Psoas muscle (tissue), 8 donors: Measurements from ENCODE around the gene TBC1D5. TPM values are rescaled to one million over a fixed set of nuclear protein-coding genes. Genes with fewer than 3 reads are reported as not detected.

Experiments used
- ATAC-seq, 4 donors: fragments of 200-7000 bp; cut with Tn5 transposase; one replicate each; pipeline ENCODE4 v1.9.1; 2020; ENCODE audit warnings: moderate library complexity in 3 of 4, mild to moderate bottlenecking in 2 of 4
- DNase-seq, 2 donors: peaks; one replicate each; pipeline ENCODE4 v3.0.0-alpha.2; 2020
- H3K27ac ChIP-seq: fragments of 200-600 bp; one replicate; pipeline ENCODE4 v1.8.0; 2022
- H3K27me3 ChIP-seq, 3 donors: fragments of 200-600 bp in 1 of 3; one replicate each; pipeline versions ENCODE4 v1.6.1 to v1.8.0; 2013 to 2022; ENCODE audit warnings: low read length in 2 of 3, mild to moderate bottlenecking in 2 of 3, moderate library complexity in 1 of 3; ENCODE audit not compliant: insufficient read depth in 3 of 3
- H3K36me3 ChIP-seq, 2 donors: fragments of 200-600 bp in 1 of 2; one replicate each; pipeline versions ENCODE4 v1.6.1 to v1.8.0; 2013 to 2022; ENCODE audit warnings: low read depth in 1 of 2, mild to moderate bottlenecking in 1 of 2, moderate library complexity in 1 of 2; ENCODE audit not compliant: insufficient read depth in 1 of 2
- H3K4me1 ChIP-seq: fragments of 200-600 bp; one replicate; pipeline ENCODE4 v1.8.0; 2022
- H3K4me3 ChIP-seq: fragments of 200-600 bp; one replicate; pipeline ENCODE4 v1.8.0; 2022; ENCODE audit warnings: mild to moderate bottlenecking
- H3K9me3 ChIP-seq: fragments of 200-600 bp; one replicate; pipeline ENCODE4 v1.8.0; 2022
- CTCF ChIP-seq: fragments of 200-600 bp; IDR thresholded peaks from one replicate; pipeline ENCODE4 v1.8.0; 2022; ENCODE audit warnings: antibody characterized with exemption
- WGBS, 3 donors: extraction: QIAGEN DNeasy Blood & Tissue Kit; methylation state at CpG; one replicate each; pipeline versions ENCODE4 v1.1.6 to v1.1.7; 2013; 5-methylcytosine and 5-hydroxymethylcytosine counted together
- intact Hi-C, 2 donors: fragments of 100-400 bp; cut with DNase I; formaldehyde crosslinking; loops; one replicate each; pipeline versions ENCODE4 v1.11.0 to v1.14.2; 2022
- polyA plus RNA-seq, 3 donors: library from polyadenylated mRNA; stranded (reverse); fragments of 200-250 nt; gene quantifications; one replicate each; pipeline ENCODE4 v1.2.3, GENCODE V29; 2013
- total RNA-seq, 4 donors: library from RNA; stranded (reverse); fragmentation: NEBNext Ultra II Directional in 2 of 4; extraction: Animal tissue kit (Norgen Biotek cat#: 25700) in 2 of 4; gene quantifications; one replicate each; pipeline versions ENCODE4 v1.2.1 to v1.2.4, GENCODE V29; 2021 to 2023
- donor health status: healthy with polysubstance abuse.
- donor health status: DM: no; HTN: no; CAD: no; lungs with moderate emphysema.
- donor health status: Bipolar disorder and iron deficiency.
- donor health status: healthy.
- donor health status: DM: yes; HTN: yes; CAD: no.
- donor health status: DM: no; HTN: no; CAD: no.
- donor health status: DM: no; HTN: no; CAD: no.
- donor health status: DM: yes; HTN: yes; CAD: no.

The TBC1D5 gene
- total and polyA plus RNA-seq, 7 donors = 4.3 to 20.4 (median 13.3) TPM

DNA sequence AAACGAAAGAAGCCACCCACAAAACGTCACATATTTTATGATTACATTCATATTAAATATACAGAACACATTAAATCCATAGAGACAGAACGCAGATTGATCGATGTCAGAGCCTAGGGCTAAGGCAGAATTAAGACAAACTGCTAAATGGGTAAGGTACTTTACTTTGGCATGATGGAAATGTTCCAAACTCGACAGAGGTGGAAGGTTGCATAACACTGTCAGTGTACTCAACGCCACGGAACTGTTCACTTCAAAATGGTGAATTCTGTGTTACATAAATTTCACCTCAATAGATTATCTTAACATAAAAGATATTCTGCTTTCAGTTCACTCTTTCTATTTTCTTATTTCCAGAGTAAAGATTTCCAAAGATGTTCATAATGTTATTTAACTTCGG lies 158.4 kb downstream of the TBC1D5 start:
- DNase-seq (no peak), ATAC-seq (no peak)
- intact Hi-C loops = no loop called here
- H3K9me3 ChIP-seq = no peaks in the 10 kb centered on the region
- H3K27me3 ChIP-seq = no peaks in the 10 kb centered on the region
- no peak overlapping the region for H3K27ac ChIP-seq
- no peak overlapping the region for H3K4me3 ChIP-seq
- no peaks in the 10 kb centered on the region for H3K36me3 ChIP-seq
- WGBS, 3 donors = 96 to 97% (median 97%) methylated on average over 8 of the region's 8 CpGs
- no peaks in the 10 kb centered on the region for H3K4me1 ChIP-seq
- TF ChIP-seq CTCF = no peak

DNA sequence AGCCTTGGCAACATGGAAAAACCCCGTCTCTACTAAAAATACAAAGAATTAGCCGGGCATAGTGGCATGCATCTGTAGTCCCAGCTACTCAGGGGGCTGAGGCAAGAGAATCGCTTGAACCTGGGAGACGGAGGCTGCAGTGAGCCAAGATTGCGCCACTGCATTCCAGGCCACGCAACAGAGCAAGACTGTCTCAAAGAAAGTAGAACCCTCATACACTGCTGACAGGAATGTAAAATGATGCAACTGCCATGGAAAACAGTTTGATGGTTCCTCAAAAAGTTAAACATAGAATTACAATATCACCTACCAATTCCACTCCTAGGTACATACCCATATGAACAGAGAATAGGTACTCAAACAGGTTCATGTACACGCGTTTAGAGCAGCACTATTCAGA lies 158.9 kb downstream of the TBC1D5 start:
- no peaks in the 10 kb centered on the region for H3K27me3 ChIP-seq
- no peaks in the 10 kb centered on the region for H3K9me3 ChIP-seq
- no peak overlapping the region for H3K27ac ChIP-seq
- DNase-seq (no peak), ATAC-seq (no peak)
- intact Hi-C loops = no loop called here
- no peak overlapping the region for H3K4me3 ChIP-seq
- TF ChIP-seq CTCF = no peak
- 92 to 98% (median 96%) methylated on average over 8 of the region's 8 CpGs for WGBS, 3 donors
- H3K4me1 ChIP-seq = no peaks in the 10 kb centered on the region
- no peaks in the 10 kb centered on the region for H3K36me3 ChIP-seq

GRCh38 chr3:17581421-17582080 lies 160.9 kb downstream of the TBC1D5 start:
- no peaks in the 10 kb centered on the region for H3K4me1 ChIP-seq
- H3K4me3 ChIP-seq = no peak overlapping the region
- intact Hi-C loops = no loop called here
- no peak for ATAC-seq
- TF ChIP-seq CTCF = no peak
- WGBS, 3 donors = 91 to 97% (median 96%) methylated on average over 4 of the region's 4 CpGs
- no peak for DNase-seq
- H3K27ac ChIP-seq = no peak overlapping the region
- H3K36me3 ChIP-seq = no peaks in the 10 kb centered on the region
- H3K27me3 ChIP-seq = no peaks in the 10 kb centered on the region
- H3K9me3 ChIP-seq = no peaks in the 10 kb centered on the region

DNA sequence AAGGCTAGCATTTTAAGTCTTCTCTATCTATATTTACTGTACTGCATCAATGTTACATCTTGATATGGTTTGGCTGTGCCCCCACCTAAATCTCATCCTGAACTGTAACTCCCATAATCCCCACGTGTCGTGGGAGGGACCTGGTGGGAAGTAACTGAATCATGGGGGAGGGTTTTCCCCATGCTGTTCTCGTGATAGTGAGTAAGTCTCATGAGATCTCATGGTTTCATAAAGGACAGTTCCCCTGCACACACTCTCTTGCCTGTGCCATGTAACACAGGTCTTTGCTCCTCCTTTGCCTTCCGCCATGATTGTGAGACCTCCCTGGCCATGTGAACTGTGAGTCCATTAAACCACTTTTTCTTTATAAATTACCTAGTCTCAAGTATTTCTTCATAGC lies 161.5 kb downstream of the TBC1D5 start:
- WGBS, 3 donors = 92 to 98% (median 93%) methylated on average over 4 of the region's 4 CpGs
- Histone ChIP-seq H3K27me3 (no peaks in the 10 kb centered on the region), H3K27ac (no peak overlapping the region), H3K4me1 (no peaks in the 10 kb centered on the region), H3K4me3 (no peak overlapping the region), H3K9me3 (no peaks in the 10 kb centered on the region), H3K36me3 (no peaks in the 10 kb centered on the region)
- DNase-seq (no peak), ATAC-seq (no peak)
- TF ChIP-seq CTCF = no peak
- intact Hi-C loops = no loop called here
